G401.6 (cell line): Measurements from ENCODE around the gene TMEFF2.
A peak's percentile ranks its signal among the peaks of the same experiment; 100 is the strongest.
"Not testable (repeated sequence)": the region's sequence is repeated elsewhere in the genome, so short reads cannot be mapped to it uniquely, and the experiment has no call there.

Source experiments
- FAIRE-seq: peaks from 2 replicates; lab custom pipeline; 2012; peaks lifted over from hg19 to GRCh38; lab: Jason Lieb, UNC

Gene TMEFF2

GRCh38 chr2:191930205-191930604 is 264.5 kb downstream of the TMEFF2 start:
- FAIRE-seq, result no peak

- no peak for FAIRE-seq
These were observed 265.4 kb downstream of the TMEFF2 start for GRCh38 chr2:191929288-191929687.

GRCh38 chr2:191927991-191928390 is 266.7 kb downstream of the TMEFF2 start:
- FAIRE-seq, result no peak

- no peak for FAIRE-seq
These were observed 267.3 kb downstream of the TMEFF2 start for GRCh38 chr2:191927319-191927867.

- FAIRE-seq, result no peak
These were observed 268.1 kb downstream of the TMEFF2 start for GRCh38 chr2:191926671-191927070.

GRCh38 chr2:191923652-191923997 is 271.1 kb downstream of the TMEFF2 start:
- no peak for FAIRE-seq

- FAIRE-seq, result no peak
These were observed 271.7 kb downstream of the TMEFF2 start for GRCh38 chr2:191922736-191923651.

GRCh38 chr2:191921650-191922049 is 273.1 kb downstream of the TMEFF2 start:
- not testable (repeated sequence) for FAIRE-seq

GRCh38 chr2:191920502-191920901 is 274.2 kb downstream of the TMEFF2 start:
- FAIRE-seq, result no peak

- no peak for FAIRE-seq
These were observed 276.6 kb downstream of the TMEFF2 start for GRCh38 chr2:191917967-191918651.

- no peak for FAIRE-seq
These were observed 277.3 kb downstream of the TMEFF2 start for GRCh38 chr2:191917430-191917881.

- no peak for FAIRE-seq
These were observed 277.9 kb downstream of the TMEFF2 start for GRCh38 chr2:191916826-191917225.

GRCh38 chr2:191915750-191916149 is 279.0 kb downstream of the TMEFF2 start:
- no peak for FAIRE-seq

- no peak for FAIRE-seq
These were observed 280.9 kb downstream of the TMEFF2 start for GRCh38 chr2:191913796-191914195.

- FAIRE-seq, result no peak
These were observed 282.0 kb downstream of the TMEFF2 start for GRCh38 chr2:191912764-191913163.

GRCh38 chr2:191910518-191910917 is 284.2 kb downstream of the TMEFF2 start:
- FAIRE-seq, result no peak

GRCh38 chr2:191908874-191909273 is 285.9 kb downstream of the TMEFF2 start:
- peak; percentile 84 for FAIRE-seq

GRCh38 chr2:191907545-191907944 is 287.2 kb downstream of the TMEFF2 start:
- FAIRE-seq, result no peak

- no peak for FAIRE-seq
These were observed 287.6 kb downstream of the TMEFF2 start for GRCh38 chr2:191907091-191907490.

GRCh38 chr2:191905336-191905735 is 289.4 kb downstream of the TMEFF2 start:
- FAIRE-seq, result no peak

- no peak for FAIRE-seq
These were observed 293.7 kb downstream of the TMEFF2 start for GRCh38 chr2:191901031-191901430.

- no peak for FAIRE-seq
These were observed 295.3 kb downstream of the TMEFF2 start for GRCh38 chr2:191899410-191899809.
